Middle frontal gyrus (tissue), 1 donor: ENCODE measurements around the gene ST6GALNAC3.
"Not testable (repeated sequence)": the region's sequence is repeated elsewhere in the genome, so short reads cannot be mapped to it uniquely, and the experiment has no call there.

Experiments
- DNase-seq: peaks from one replicate; pipeline ENCODE4 v3.0.0-alpha.2; 2015; ENCODE audit warnings: low spot score; ENCODE audit errors: extremely low spot score

ST6GALNAC3 gene

DNA sequence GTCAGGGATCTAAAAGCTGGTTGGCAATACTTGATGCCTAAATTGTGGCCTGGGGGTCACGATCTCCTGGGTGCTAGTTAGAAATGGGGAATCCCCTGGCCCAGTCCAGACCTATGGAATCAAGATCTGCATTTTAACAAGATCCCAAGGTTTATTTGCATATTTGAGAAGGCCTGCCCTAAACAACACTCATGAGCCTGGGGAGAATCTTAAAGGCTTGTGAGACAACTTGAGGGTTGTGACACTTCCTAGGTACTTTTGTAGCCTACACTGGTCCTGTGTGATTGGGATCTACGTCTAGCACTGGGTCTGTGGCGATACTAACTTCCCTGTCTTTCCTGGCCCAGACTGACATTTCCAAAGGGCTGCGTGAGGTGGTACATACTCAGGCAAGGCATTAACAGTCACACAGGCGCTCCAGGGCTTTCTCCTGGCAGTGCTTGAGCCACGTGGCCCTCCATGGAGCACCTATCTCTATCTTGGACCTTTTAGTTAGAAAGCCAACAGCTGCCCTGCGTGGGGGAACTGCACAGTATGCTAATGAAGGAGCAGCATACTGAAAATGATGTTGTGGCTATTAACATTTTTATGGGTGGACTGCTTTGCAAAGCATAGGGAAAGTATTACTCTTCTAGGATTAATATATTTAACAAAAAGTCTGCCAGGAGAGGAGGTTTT is 263.1 kb downstream of the ST6GALNAC3 start:
- DNase-seq, result no peak

DNA sequence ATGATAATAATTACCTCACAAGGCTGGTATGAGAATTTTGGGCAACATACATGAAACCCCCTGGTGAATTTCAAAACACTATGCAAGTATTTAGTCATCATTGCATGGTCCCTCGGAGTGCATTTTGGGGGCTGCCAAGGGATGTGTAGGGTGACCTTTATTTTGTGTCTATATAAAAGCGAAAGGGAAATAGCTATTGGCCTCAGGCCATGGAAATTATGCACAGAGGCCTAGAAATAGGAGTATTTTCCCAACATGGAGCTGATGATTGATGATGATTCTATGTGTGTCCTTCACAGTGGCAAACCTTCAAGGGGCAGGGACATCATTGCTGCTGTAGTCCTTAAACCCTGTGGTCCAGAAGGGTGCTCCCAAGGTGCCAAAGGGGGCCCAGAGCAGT is 265.5 kb downstream of the ST6GALNAC3 start:
- no peak for DNase-seq

DNA sequence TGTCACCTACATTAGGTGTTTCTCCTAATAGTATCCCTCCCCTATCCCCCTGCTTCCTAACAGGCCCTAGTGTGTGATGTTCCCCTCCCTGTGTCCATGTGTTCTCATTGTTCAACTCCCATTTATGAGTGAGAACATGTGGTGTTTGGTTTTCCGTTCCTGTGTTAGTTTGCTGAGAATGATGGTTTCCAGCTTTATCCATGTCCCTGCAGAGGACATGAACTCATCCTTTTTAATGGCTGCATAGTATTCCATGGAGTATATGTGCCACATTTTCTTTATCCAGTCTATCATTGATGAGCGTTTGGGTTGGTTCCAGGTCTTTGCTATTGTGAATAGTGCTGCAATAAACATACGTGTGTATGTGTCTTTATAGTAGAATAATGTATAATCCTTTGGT is 267.3 kb downstream of the ST6GALNAC3 start:
- DNase-seq, result not testable (repeated sequence)

DNA sequence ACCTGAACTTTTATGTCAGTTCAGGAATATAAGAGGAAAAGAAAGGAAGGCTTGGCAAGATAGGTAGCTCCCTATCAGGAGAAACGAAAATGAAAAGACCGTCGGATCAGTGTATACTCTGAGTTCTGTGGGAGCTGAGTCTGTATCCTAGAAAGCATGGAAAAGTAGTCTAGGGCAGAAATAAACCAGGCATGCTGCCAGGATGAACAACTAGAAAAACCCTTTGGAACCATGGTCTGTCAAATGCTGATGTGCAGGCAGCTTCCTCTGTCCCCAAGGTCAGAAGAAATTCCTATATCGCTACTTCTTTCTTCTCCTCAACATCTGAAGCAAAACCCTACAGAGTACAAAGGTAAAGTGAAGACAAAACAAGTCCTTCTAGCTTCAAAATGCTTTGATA is 268.8 kb downstream of the ST6GALNAC3 start:
- no peak for DNase-seq

DNA sequence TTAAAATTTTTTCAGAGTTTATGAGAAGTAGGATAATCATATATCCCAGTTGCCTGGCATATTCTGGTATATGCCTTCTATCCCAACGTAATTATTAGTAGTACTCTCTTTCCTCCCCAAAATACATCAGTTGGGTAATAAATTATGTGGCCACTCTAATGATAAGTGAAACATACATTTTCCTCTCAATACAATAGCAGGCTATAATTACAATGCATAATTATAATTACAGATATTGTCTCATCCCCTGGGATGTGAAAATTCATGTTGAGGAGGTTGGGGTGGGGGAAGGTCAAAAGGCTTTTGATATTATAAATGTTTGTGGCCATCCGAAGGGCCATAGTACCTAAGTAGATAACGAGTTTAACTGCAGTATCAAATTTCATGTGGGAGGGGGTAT is 277.1 kb downstream of the ST6GALNAC3 start:
- DNase-seq, result no peak

DNA sequence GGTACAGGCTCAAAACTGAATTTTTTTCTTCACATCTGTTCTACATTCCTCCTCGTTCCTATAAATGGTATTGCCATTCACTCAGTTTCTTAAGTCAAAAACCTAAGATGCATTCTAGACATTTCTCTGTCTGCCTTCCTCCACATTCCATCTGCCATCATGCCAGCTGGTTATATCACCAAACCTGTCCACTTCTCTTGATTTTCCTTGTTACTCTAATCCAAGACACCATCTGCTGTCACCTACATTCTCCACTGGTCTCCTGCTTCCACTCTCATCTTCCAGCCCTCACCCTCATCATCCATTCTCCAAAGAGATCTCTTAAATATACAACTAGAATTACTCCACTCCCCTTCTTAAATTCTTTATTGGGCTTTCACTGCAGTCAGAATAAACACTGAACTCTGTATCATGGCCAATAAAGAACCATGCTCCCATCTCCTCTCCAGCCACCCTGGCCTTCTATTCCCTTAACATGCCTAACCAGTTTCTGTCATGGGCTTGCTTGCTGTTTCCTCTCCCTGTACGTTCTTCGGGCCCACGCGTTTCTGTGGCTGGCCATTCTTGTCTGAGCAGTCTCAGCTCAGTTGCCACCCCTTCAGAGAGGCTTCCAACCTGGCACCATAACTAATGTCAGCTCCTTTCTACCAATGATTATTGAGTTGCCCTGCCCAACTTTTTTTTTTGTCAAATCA is 278.3 kb downstream of the ST6GALNAC3 start:
- DNase-seq, result no peak

DNA sequence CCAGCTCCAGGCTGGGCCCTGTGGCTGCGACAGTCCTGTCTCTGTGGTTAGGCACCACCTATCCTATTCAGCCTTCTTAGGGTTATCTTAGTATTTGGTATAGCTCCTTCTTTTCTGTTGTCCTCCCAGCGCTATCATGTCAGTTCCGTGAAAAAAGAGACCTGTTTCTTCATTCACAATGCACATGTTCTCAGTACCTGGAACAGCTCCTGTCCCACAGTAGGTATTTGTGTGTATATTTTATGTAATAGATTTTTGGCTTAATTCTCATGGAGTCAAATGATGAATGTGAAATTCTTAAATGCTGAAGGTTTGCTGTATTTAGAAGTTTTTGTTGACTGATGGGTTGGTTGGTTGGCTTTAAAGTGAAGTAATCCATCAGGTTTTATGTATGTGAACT is 279.7 kb downstream of the ST6GALNAC3 start:
- DNase-seq, result no peak

DNA sequence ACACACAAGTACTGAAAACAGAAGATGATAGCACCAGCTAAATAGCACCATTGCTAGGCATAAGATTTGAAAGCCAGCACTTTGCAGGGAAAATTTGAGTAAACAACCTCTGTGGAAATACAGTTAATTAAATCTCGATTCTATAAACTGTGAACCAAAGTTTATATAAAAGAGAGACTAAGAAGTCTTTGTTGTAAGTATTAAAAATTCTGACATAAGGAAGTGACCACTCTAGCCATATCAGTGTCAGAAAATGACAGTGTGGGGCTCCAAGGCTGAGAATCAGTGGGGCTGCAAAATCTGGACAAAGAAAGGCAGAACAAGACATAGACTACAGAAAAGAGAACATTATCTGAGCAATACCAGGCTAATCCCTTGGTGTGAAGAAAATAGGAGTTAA is 292.2 kb downstream of the ST6GALNAC3 start:
- DNase-seq, result no peak

DNA sequence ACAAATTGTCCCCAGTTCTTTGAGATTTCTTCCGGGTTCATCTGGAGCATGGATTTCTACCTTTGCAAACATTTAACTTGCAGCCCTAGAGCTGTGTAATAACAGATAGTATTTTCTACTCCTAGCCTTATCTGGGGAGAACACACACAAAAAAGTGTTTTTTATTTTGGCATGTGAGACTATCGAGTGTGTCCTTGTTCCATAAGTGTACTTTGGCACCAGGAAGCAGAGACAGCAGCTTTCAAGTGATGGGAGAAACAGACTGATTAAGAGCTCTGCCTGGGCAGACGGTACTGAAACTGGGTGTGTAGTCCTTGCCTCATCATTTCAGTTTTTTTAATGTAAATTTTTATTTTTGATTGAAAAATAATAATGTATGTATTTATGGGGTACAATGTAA is 297.4 kb downstream of the ST6GALNAC3 start:
- DNase-seq, result no peak

DNA sequence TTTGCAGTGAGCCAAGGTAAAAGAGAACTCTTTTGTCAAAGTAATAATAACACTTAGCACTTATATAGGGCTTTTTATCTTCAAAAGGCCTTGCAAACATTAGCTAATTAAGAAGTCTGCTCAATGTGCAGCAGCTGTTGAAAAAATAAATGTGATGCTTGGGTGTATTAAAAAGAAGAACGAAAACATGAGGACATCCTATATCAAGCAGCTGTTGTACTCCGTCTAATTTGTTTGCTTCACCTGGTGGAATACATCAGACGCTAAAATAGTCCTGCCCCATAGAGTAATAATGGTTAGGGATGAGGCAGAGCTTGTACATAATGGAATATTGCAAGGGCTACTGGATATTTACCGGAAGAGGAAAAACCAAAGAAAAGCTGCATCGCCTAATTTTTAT is 299.5 kb downstream of the ST6GALNAC3 start:
- DNase-seq, result no peak

DNA sequence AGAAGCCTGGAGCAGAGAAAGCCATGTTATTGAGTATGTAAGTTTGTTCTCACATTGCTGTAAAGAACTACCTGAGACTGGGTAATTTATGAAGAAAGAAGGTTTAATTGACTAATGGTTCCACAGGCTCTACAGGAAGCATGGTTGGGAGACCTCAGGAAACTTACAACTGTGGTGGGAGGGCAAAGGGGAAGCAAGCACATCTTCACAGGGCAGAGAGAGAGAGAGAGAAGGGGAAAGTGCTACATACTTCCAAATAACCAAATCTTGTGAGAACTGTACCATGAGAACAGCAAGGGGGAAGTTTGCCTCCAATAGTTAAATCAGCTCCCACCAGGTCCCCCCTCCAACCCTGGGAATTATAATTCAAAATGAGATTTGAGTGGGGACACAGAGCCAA is 302.7 kb downstream of the ST6GALNAC3 start:
- no peak for DNase-seq

DNA sequence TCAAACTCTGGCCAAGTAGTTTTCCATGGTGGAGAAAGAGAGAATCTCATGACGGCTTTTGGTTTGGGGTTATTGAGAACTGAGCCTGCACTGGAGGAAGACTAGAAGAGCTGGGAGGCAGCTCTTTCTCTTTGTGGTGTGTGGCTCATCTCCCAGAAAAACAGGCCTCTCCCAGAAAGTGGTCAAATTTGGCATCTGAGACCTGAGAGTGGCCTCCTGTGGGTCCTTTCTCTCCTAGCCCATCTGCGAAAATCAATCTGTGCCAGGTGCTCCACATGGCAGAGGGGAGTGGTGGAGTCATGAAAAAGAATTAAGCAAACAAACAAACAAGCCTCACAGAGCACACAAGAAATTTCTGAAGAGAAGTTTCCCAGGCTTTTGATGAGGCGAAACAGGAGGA is 305.0 kb downstream of the ST6GALNAC3 start:
- no peak for DNase-seq

DNA sequence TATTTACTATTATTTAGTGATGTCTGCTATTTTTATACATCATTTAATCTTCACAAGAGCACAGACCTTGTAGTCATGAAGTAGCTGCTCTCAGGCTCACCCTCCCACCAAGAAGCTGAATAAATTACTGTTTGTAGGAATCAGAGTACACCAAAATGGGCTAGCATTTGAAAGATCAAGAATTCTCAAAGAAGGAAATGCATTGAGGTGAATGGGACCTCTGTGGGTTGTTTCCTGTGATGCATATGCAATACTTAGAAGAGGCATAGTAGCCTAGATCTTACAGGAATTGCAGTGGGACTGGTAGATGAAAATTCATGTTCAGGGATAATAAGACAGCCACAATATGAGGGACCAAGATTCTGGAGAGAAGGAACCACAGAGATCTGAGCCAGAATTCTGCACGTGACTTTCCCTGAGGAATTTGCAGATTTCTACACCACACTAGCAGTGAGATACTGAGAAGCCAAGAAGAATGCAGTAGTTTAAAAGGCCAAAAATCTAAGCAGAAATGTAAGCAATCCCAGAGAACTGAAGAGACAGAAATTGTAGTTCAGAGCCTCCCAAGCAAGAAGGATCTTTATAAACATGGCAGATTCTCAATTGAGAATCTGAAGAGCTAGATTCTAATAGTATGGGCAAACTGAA is 307.0 kb downstream of the ST6GALNAC3 start:
- DNase-seq, result no peak

DNA sequence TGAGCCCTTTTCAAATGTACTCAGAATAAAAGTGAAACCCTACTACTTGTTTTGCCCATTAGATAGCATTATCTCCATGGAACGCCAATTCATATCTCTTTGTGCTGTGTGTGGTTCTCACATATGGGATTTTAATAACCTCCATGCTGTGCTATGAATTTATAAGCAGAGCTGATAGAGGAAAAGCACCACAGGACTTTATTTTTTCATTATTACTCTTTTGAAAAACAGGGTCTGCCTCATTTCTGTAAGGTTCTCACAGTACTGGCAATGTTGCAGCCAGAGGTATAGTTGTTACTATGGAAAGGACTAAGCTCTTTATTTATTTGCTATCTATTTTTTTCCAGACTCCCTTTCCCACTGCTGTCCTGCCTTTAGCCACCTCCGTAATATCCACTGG is 313.7 kb downstream of the ST6GALNAC3 start:
- no peak for DNase-seq

DNA sequence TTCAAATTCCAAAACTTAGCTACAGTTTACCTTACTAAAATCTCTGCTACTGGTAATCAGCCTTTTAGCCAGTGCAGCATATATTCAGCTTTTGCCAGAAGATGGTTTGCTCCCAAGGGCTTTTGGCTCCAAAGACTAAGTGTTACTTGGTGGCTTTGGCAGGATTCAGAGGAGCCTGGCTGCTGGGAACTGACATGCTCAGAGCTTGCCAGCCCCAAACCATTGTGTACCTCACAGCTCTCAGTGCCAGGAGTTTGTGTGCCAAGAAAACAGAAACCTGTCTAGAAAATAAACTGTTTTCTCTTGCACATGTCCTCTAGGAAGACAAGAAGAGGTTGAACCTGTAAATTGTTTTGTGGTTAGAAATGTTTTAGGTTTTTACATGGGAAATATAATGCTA is 315.9 kb downstream of the ST6GALNAC3 start:
- DNase-seq, result peak; percentile 33

DNA sequence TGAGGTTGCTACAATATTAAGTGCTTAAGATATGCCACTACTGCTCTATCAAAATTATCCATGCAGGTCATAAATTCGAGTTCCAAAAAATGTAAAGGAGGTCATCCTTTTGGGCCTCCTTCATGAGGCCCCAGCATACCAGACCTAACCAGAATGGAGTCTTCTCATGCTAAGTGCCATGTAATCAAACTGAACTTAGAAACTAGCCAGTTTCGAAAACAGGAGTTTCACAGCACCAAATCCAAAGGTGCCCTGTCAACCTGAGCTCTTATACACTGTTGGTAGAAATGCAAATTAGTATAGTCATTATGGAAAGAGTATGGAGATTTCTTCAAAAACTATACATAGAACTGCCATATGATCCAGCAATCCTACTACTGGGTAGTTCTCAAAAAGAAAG is 320.5 kb downstream of the ST6GALNAC3 start:
- DNase-seq, result no peak

DNA sequence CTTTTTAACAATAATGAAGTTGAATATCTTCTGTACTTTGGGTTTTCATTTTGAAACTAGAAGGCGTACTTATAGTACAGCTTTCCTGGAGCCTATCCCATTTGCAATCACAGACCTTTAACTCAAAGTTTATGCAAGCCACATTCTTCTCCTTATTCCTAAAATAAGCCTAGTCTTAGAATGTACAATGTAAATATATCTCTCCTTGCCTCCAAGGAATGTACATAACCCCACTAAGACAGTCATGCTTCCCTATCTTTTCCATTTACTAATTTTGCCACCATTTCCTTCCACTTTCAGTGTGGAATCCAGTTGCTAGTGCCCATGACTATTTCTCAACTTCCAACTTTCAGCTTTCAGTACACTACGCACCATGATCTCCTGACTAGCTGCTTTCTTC is 327.6 kb downstream of the ST6GALNAC3 start:
- DNase-seq, result no peak

DNA sequence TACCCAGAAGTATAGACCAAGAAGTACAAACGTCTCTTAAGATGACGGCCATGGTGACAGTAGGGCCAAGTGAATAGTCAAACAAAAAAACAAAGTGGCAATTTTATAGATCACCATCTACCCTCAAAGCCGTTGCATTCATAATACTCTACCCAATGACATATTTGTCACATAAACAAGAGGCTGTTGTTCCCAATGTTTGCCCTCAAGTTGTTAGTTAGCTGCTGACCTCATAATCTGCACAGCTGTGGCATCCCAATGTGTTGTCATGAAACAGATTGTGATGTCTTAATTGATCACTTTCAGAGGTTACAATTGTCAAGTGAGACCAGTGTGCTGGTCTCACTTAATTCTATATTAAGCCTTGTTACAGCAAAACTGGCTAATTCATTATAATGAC is 333.8 kb downstream of the ST6GALNAC3 start:
- no peak for DNase-seq

DNA sequence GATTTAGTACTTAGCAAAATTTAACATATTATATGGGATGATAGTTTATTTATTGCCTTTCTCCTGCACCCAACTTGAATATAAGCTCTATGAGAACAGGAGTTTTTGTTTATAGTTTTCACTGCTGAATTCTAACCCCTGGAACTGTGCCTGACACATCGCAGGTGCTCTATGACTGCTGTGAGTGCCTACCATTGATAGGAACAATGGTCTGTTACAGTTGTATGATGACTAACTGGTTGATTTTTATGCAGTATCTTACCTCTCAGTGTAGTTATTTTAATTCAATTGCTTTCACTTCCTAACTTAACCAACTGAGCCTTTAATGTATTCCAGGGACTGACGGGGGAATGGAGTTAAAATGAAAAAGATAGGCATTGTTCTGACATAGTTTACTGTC is 336.0 kb downstream of the ST6GALNAC3 start:
- no peak for DNase-seq

DNA sequence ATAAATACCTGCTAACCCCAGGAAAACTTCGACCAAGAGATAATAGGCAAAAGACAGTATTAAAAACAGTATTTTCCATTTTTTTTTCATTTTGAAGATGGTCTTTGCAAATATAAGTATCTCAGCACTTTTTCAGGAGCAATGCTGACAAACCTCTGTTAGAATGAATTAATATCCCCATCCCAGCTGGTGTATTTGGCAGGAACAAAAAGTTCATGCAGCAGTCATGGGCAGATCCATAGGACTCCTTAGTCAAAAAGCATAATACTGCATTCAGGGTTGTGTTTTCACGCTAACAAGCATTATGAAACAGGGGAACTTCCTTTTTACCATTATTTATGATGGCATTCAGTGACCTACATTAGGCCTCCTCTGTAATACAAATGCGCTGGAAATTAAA is 344.0 kb downstream of the ST6GALNAC3 start:
- no peak for DNase-seq

DNA sequence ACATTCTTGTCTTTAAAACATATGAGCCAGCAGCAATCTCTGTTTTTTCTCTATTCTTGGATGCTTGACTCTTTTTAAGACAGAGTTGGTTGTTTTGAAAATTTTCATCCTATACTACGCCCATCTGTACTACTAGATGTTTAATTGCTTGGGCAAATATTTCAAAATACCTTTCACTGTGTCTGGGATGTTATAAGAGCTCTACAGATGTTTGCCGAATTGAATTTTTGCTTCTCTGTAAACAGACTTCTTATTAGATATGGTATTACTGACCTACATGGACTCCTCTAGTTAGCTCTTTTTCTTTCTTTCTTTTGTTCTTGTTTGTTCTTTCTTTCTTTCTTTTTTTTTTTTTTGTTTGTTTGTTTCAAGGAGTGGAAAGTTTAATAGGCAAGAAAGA is 345.1 kb downstream of the ST6GALNAC3 start:
- DNase-seq, result no peak

DNA sequence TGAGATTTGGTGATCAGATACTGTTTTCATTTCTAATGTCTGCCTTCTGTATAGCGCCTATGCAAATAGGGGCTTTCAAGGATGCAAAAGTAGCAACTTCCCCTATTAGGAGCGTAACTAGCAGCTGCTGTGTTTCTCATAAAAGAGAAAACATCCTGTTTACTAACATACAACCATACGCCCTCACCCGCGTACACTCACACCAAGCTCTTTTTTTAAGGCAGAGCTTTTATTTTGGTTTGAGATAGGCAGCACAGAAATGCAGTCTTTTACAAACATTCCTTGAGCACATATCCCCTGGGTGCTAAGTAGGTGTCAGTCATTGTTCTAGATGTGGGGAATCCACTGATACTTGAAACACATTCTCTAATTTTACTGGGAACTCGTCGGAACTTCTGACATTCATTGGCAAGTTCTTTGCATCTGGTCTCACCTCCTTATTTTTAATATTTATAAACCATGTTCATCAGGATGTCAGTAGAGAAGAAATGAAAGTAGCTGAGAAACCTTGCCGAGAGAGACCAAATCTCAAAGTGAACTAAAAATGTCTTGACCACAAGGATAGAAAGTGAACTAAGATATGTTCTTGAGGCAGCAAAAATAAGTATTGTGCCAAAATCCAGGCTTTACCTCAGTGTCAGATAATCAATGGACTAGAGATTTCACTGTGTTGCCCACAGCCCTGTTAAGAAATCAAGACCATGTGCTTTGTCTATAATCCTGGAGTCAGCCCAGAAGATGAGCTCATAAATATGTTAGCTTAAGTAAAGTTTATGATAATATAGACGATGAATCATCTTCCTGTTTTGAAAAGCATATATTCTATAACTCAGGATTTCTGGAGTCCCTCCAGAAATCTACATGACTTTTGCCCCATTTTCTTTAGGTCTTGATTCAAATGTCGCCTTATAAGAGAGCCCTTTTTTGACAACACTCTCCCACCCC is 350.9 kb downstream of the ST6GALNAC3 start:
- no peak for DNase-seq
